GM21825 (cell line): Measurements from ENCODE around the gene ABCA4.

ENCODE experiments used
- ATAC-seq: cut with Tn5 transposase; IDR thresholded peaks from one replicate; pipeline ENCODE4 v1.9.1; 2021; ENCODE audit warnings: mild to moderate bottlenecking, moderate library complexity; ENCODE audit not compliant: unreplicated experiment

ABCA4 gene

DNA sequence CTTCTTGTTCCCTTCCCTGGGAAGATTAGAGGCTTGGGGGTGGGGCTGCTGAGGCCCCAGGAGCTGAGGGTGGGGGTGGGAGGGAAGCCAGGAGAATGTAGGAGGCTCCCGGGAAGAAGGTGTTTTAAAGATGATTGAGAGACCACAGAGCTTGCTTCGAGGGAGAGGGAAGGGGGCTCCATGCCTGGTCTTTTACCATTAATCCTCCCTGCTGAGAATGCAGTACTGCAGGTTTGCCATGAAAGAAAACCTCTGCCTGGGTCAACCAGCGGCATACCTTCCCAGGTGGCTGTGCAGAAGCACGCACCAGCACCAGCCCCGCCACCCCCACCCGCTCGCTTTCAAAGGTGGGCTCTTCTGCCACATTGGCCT is 15.4 kb downstream of the ABCA4 start:
- no peak for ATAC-seq

DNA sequence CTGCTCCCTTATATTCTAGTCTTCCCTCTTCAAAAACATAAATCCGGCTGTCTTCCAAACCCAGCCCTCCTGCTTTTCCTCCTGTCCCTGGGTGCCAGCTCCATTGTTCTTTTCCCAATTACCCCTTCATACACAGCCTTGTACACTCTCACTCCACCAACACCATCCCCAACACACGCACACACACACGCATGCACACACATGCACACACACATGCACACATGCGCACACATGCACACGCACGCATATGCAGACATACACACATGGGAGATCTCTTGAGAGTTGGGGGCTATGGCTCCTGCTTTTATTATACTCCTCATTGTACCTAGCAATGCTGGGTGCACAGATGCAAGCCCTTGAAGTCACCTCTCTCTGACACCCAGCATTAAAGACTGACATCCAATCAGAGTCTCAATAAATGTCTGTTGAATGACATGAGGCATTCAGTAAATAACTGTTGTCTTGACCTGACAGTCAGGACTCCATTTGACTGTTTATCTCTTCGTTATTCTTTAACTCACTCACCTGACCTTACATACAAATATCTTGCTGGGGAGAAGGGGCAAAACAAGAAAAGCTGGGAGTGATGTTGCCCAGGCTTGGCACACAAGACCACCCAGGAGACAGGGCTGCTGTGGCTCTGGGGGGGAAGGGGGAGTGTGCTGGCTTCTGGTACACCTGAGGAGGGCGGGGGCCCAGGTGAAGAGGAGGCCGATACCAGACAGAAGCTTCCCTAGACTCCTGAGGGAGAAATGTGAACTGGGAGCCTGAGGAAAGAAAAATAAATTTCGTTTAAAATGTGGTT is 16.0 kb downstream of the ABCA4 start:
- no peak for ATAC-seq

DNA sequence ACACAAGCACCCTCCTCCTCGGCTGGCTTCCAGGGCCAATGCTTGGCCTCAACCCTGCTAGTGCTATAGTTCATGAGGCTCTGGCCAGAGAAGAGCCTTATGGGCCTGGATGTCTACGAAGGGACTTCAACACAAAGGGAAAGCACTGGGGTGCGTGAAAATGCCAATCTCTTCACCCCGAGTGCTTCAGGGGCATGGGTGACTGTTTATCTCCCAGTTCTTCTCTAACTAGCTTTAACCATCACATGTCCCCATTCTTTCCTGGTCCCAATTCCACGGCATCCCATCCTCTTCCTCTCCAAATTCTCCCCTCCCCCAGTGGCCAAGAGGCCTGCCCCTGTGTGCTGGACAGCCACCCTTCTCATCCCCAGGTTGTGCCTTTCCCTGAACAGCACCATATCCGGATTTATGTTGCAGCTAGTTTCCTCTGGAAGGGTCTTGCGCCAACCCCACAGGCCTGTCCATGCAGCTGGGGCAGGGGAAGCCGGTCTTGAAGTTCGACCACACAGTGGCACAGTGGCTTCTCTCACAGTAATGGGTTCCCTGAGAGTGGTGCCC is 16.7 kb downstream of the ABCA4 start:
- no peak for ATAC-seq

- no peak for ATAC-seq
Observed at GRCh38 chr1:94103608-94104007, 17.3 kb downstream of the ABCA4 start.

GRCh38 chr1:94101613-94102525 is 19.1 kb downstream of the ABCA4 start:
- no peak for ATAC-seq

DNA sequence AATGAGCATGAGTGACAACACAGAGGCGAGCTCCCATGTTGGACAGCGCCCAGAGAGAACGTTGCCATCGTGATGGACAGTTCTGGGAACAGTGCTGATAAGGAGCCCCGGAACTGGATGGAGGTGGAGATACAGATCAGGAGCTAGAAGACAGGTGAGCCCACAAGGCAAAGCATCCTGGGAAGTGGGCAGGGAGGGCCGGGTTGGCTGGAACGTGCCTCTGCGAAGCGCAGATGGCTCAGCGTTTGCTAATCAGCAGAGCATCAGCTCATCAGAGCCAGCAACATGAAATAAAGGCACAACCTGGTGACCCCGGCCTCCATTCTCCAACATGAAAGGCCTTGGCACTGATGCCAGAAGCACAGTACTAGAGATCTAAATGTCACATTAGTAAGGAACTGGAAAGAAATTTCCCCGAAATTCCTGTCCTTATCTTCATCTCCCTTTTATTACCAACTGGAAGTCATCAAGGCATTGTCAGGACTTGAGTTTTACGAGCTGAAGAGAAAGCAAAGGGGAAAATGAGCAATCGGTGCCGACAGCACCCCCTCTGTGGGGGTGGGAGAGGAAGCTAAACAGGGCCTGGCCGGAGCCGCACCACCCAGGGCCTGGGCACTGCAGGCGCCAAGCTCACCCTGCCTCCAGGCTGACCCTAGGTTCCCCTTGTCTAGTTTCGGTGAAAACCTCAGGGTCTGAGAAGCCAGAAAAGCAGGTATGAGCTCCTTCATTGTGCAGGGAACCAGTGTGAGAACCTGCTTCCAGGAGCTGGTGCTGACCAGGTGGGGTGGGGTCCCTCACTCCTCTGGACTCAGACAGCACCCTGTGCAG is 19.9 kb downstream of the ABCA4 start:
- no peak for ATAC-seq

- no peak for ATAC-seq
Observed at GRCh38 chr1:94100129-94100784, 20.7 kb downstream of the ABCA4 start.

- ATAC-seq = no peak
Observed at GRCh38 chr1:94099303-94099702, 21.6 kb downstream of the ABCA4 start.

GRCh38 chr1:94098585-94099111 is 22.3 kb downstream of the ABCA4 start:
- no peak for ATAC-seq

- no peak for ATAC-seq
Observed at GRCh38 chr1:94096797-94097549, 24.0 kb downstream of the ABCA4 start.

DNA sequence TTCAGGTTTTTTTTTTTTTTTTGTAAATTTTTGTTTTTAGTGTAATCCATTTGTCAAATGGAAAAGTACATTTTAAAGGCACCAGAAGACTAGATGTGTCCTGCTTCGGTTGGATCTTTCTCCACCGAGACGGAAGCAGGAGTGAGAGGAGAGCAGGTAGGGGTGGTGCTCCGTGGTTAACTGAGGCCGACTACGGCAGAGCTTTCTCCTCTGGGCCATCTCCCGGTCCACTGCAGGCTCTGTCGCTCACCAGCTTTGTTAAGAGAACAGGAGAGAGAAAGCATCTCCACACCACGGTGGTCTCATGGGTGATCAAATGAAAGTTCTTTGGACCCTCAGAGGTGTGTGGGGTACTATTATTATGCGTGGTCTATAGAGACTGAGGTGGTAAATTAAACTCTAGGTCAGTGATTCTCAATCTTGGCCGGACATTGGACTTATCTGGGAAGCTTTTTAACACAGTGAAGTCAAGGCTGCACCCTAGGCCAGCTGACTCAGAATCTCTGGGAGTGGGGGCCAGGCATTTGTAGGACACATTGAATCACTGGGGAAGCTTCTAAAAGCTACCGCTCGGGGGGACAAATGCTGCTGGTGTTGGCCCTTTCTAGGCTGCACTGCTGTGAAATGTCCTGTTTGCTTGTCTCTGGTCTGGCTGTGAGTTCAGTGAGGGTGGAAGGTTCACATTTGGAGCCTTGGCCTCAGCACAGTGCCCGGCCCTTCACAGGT is 25.0 kb downstream of the ABCA4 start:
- ATAC-seq = no peak

DNA sequence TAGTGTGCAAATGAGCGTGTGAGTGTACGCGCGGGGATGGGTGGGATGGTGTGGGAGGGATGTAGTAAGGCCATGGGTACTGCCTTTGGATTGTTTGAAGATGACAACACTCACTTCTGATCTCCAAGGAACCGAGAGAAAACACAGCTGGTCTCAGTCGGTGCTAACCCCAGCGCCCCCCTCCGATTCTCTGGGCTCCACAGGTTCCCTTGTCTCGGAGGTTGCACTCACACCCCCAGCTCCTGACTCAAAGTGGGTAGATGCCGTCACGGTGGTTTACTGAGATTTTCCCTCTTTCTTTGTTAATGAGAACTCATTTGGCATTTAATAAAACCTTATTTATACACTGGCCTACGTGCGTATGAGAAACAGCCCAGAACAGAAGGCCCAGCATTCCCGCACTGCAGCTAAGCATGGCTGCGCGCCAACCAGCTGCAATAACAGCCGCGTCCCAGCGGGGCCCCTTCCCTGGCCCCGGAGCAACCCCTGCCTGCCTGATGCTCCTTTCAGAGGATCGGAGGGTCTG is 25.8 kb downstream of the ABCA4 start:
- ATAC-seq = no peak

GRCh38 chr1:94094469-94095111 is 26.4 kb downstream of the ABCA4 start:
- ATAC-seq = no peak

DNA sequence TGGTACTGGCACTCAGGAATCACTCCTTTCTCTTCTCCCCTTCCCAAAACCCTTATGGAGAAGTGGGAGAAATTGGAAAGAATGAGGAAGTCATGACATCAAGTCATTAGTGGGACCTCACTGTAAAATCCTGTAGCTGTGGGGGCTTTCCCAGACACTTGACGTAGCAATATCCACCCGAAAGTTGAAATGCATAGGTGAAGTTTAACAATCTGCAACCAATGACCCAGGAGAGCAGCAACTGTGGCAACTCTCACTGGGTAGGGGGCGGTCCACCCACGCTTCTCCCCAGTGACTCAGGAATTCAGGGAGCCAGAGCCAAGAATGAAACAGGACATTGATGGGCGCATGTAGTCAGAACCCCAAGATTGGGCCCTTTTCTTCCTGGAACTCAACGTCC is 27.0 kb downstream of the ABCA4 start:
- no peak for ATAC-seq

- ATAC-seq = no peak
Observed at GRCh38 chr1:94093396-94093795, 27.6 kb downstream of the ABCA4 start.

GRCh38 chr1:94092210-94092613 is 28.7 kb downstream of the ABCA4 start:
- no peak for ATAC-seq

GRCh38 chr1:94090761-94091160 is 30.2 kb downstream of the ABCA4 start:
- ATAC-seq = no peak

DNA sequence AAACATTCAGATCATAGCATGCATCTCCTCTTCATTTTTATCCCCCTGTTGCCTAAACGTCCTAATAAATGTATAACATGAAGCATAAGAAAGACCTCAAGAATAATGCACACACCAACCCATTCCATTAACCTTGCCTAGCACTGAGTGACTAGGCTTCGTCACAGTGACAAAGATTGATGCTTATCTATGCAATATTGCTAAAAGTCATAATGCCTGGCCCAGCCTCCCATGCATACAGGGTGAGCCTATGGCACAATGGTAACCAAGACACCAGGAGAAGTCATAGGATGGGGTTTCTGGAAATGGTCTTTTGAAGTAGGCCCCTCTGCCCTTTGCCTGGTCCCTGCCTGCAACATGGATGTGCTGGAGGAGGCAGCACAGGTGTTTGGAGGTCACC is 33.8 kb downstream of the ABCA4 start:
- no peak for ATAC-seq
